IMR-90 (cell line): ENCODE results near the gene SYNPR. TPM values are rescaled to one million over a fixed set of nuclear protein-coding genes. Genes with fewer than 3 reads are reported as not detected.

Experiments
- ATAC-seq: fragments of 200-7000 bp; cut with Tn5 transposase; 2 replicates; pipeline ENCODE4 v1.9.1; 2020; ENCODE audit warnings: low read depth, mild to moderate bottlenecking, moderate library complexity
- BruUV-seq: library from RNA; stranded (reverse); fragments of 400-500 nt; replicated peaks from 2 replicates; lab custom pipeline; 2021; lab: Mats Ljungman, UMichigan
- CTCF ChIA-PET: fragments of 300-600 bp; formaldehyde crosslinking; extraction: SDS; loops from one replicate; lab custom pipeline; 2021; ENCODE audit warnings: antibody characterized with exemption; lab: Yijun Ruan, JAX
- POLR2A ChIA-PET: fragments of 300-600 bp; sonication (Branson Sonifier 250); formaldehyde crosslinking; loops from one replicate; lab custom pipeline; 2022; ENCODE audit warnings: antibody characterized with exemption; ENCODE audit not compliant: unreplicated experiment; lab: Charles Lee
- DNase-seq: peaks from one replicate; pipeline ENCODE4 v3.0.0; 2013
- H2AFZ ChIP-seq: replicated peaks from 2 replicates; pipeline ENCODE3; 2013; ENCODE audit warnings: low read length, mild to moderate bottlenecking; ENCODE audit not compliant: poor library complexity
- H2AK5ac ChIP-seq: 2 replicates; pipeline ENCODE4 v1.6.1; 2013; ENCODE audit warnings: low read depth, low read length, inconsistent platforms
- H2AK9ac ChIP-seq: replicated peaks from 2 replicates; pipeline ENCODE3; 2013; ENCODE audit warnings: mild to moderate bottlenecking, low read depth, low read length, moderate library complexity; ENCODE audit not compliant: poor library complexity
- H2BK120ac ChIP-seq: 2 replicates; pipeline ENCODE4 v1.6.1; 2013; ENCODE audit warnings: low read depth, low read length, inconsistent platforms
- H2BK15ac ChIP-seq: 3 replicates; pipeline ENCODE4 v1.6.1; 2013; ENCODE audit warnings: low read depth, low read length, inconsistent platforms
- H2BK20ac ChIP-seq: 2 replicates; pipeline ENCODE4 v1.6.1; 2013; ENCODE audit warnings: low read depth, mild to moderate bottlenecking, inconsistent platforms, low read length, moderate library complexity
- H2BK5ac ChIP-seq: 2 replicates; pipeline ENCODE4 v1.6.1; 2013; ENCODE audit warnings: mild to moderate bottlenecking, low read depth, low read length, inconsistent platforms; ENCODE audit not compliant: poor library complexity, severe bottlenecking
- H3K14ac ChIP-seq: replicated peaks from 2 replicates; pipeline ENCODE4 v1.6.1; 2013; ENCODE audit warnings: low read depth, low read length, inconsistent platforms
- H3K18ac ChIP-seq: 2 replicates; pipeline ENCODE4 v1.6.1; 2013; ENCODE audit warnings: low read depth, low read length, control low read depth
- H3K23ac ChIP-seq: 2 replicates; pipeline ENCODE4 v1.6.1; 2013; ENCODE audit warnings: low read depth, low read length, inconsistent platforms
- H3K27ac ChIP-seq: 2 replicates; pipeline ENCODE4 v1.5.1; 2013; ENCODE audit warnings: mild to moderate bottlenecking, control low read depth, low read length; ENCODE audit not compliant: insufficient read depth
- H3K27me3 ChIP-seq: 2 replicates; pipeline ENCODE4 v1.6.1; 2013; ENCODE audit warnings: low read length; ENCODE audit not compliant: control insufficient read depth, insufficient read depth
- H3K36me3 ChIP-seq: 2 replicates; pipeline ENCODE4 v1.6.1; 2013; ENCODE audit warnings: low read length, mixed read lengths; ENCODE audit not compliant: control insufficient read depth, insufficient read depth
- H3K4ac ChIP-seq: 2 replicates; pipeline ENCODE4 v1.6.1; 2013; ENCODE audit warnings: low read depth, low read length, inconsistent platforms
- H3K4me1 ChIP-seq: 2 replicates; pipeline ENCODE4 v1.6.1; 2013; ENCODE audit warnings: low read length, mixed read lengths; ENCODE audit not compliant: control insufficient read depth, insufficient read depth
- H3K4me2 ChIP-seq: 2 replicates; pipeline ENCODE4 v1.6.1; 2013; ENCODE audit warnings: low read depth, mild to moderate bottlenecking, control low read depth, low read length, moderate library complexity
- H3K4me3 ChIP-seq: 2 replicates; pipeline ENCODE4 v1.5.1; 2013; ENCODE audit warnings: low read depth, mild to moderate bottlenecking, control low read depth, low read length, moderate library complexity; ENCODE audit not compliant: insufficient read depth
- H3K56ac ChIP-seq: 2 replicates; pipeline ENCODE4 v1.6.1; 2013; ENCODE audit warnings: low read length, inconsistent platforms; ENCODE audit not compliant: insufficient read depth; ENCODE audit errors: extremely low read depth
- H3K79me1 ChIP-seq, 2 experiments: 2 replicates each; pipeline ENCODE4 v1.6.1; 2013; ENCODE audit warnings: low read length in 2 of 2, inconsistent platforms in 1 of 2, low read depth in 1 of 2
- H3K9ac ChIP-seq: 2 replicates; pipeline ENCODE4 v1.6.1; 2013; ENCODE audit warnings: low read depth, low read length, control low read depth
- H3K9me1 ChIP-seq: 2 replicates; pipeline ENCODE4 v1.6.1; 2013; ENCODE audit warnings: low read length, inconsistent platforms; ENCODE audit not compliant: insufficient read depth
- H3K9me3 ChIP-seq: 2 replicates; pipeline ENCODE4 v1.6.1; 2013; ENCODE audit warnings: low read length; ENCODE audit not compliant: control insufficient read depth, insufficient read depth
- H4K20me1 ChIP-seq: 2 replicates; pipeline ENCODE4 v1.6.1; 2013; ENCODE audit warnings: low read length, inconsistent platforms; ENCODE audit not compliant: insufficient read depth
- H4K5ac ChIP-seq: 2 replicates; pipeline ENCODE4 v1.6.1; 2013; ENCODE audit warnings: mild to moderate bottlenecking, low read depth, low read length, control low read depth
- H4K8ac ChIP-seq, 2 experiments: 2 replicates each; pipeline ENCODE4 v1.6.1; 2013; ENCODE audit warnings: low read depth in 2 of 2, low read length in 2 of 2, control low read depth in 1 of 2, inconsistent platforms in 1 of 2
- H4K91ac ChIP-seq: 2 replicates; pipeline ENCODE4 v1.6.1; 2013; ENCODE audit warnings: low read depth, low read length, inconsistent platforms; ENCODE audit not compliant: insufficient read depth
- BHLHE40 ChIP-seq: fragments of 150-350 bp; IDR thresholded peaks from 2 replicates; pipeline ENCODE4 v1.6.1; 2016; ENCODE audit warnings: mild to moderate bottlenecking, low read depth, low read length
- CEBPB ChIP-seq: IDR thresholded peaks from 2 replicates; pipeline ENCODE4 v1.6.1; 2012; ENCODE audit warnings: low read depth, low read length, improper control_type of control experiment
- CHD1 ChIP-seq: IDR thresholded peaks from 2 replicates; pipeline ENCODE4 v1.6.1; 2012; ENCODE audit warnings: low read depth, low read length, improper control_type of control experiment
- FOS ChIP-seq: fragments of 150-350 bp; IDR thresholded peaks from 2 replicates; pipeline ENCODE4 v1.6.1; 2016; ENCODE audit warnings: low read depth, low read length
- MAFK ChIP-seq: IDR thresholded peaks from 2 replicates; pipeline ENCODE4 v1.6.1; 2012; ENCODE audit warnings: low read depth, low read length, improper control_type of control experiment
- MAZ ChIP-seq: IDR thresholded peaks from 2 replicates; pipeline ENCODE4 v1.6.1; 2012; ENCODE audit warnings: low read depth, mild to moderate bottlenecking, low read length, improper control_type of control experiment, moderate library complexity, borderline replicate concordance
- MXI1 ChIP-seq: IDR thresholded peaks from 2 replicates; pipeline ENCODE4 v1.6.1; 2012; ENCODE audit warnings: low read depth, mild to moderate bottlenecking, low read length, moderate library complexity, borderline replicate concordance
- NFE2L2 ChIP-seq: fragments of 150-350 bp; IDR thresholded peaks from 2 replicates; pipeline ENCODE4 v1.6.1; 2016; ENCODE audit warnings: low read depth, mild to moderate bottlenecking, low read length
- POLR2A ChIP-seq: IDR thresholded peaks from 2 replicates; pipeline ENCODE4 v1.6.1; 2012; ENCODE audit warnings: mild to moderate bottlenecking, low read depth, low read length
- RAD21 ChIP-seq: IDR thresholded peaks from 2 replicates; pipeline ENCODE4 v1.6.1; 2012; ENCODE audit warnings: low read length, improper control_type of control experiment
- RCOR1 ChIP-seq: IDR thresholded peaks from 2 replicates; pipeline ENCODE4 v1.6.1; 2012; ENCODE audit warnings: mild to moderate bottlenecking, low read length, improper control_type of control experiment; ENCODE audit not compliant: insufficient replicate concordance
- RFX5 ChIP-seq: IDR thresholded peaks from 2 replicates; pipeline ENCODE4 v1.8.0; 2012; ENCODE audit warnings: low read depth, mild to moderate bottlenecking, low read length, moderate library complexity
- SMC3 ChIP-seq: fragments of 150-350 bp; IDR thresholded peaks from 2 replicates; pipeline ENCODE4 v1.6.1; 2016; ENCODE audit warnings: low read depth, mild to moderate bottlenecking, antibody characterized with exemption, low read length, moderate library complexity
- WGBS, 2 experiments: methylation state at CpG; one replicate each; pipeline versions ENCODE4 v1.1.5 to v1.1.7; 2013; ENCODE audit warnings: missing lambda C conversion rate in 2 of 2; ENCODE audit not compliant: insufficient read length in 1 of 2; ENCODE audit errors: extremely low coverage in 2 of 2; 5-methylcytosine and 5-hydroxymethylcytosine counted together
- dilution Hi-C: fragments of 300-500 bp; cut with HindIII; formaldehyde crosslinking; loops from one replicate; pipeline ENCODE4 v1.14.3; 2018; ENCODE audit warnings: low sequenced_read_pairs; ENCODE audit not compliant: unreplicated experiment
- in situ Hi-C: fragments of 300-500 bp; cut with MboI; formaldehyde crosslinking; loops from 3 replicates; pipeline ENCODE4 v1.14.3; 2019; ENCODE audit warnings: low sequenced_read_pairs, inconsistent platforms, mixed read lengths
- intact Hi-C: fragments of 100-400 bp; cut with micrococcal nuclease; formaldehyde crosslinking; loops from 2 replicates; pipeline ENCODE4 v1.10.0; 2022
- polyA plus RNA-seq, 3 experiments: library from polyadenylated mRNA; depleted of rRNA; stranded (reverse); fragments of >200 nt; gene quantifications; 2 replicates each; pipeline ENCODE4 v1.2.3, GENCODE V29; 2012; ENCODE audit warnings: low replicate concordance in 1 of 3
- total RNA-seq: library from RNA; depleted of rRNA; stranded (reverse); fragments of >200 nt; gene quantifications from 2 replicates; pipeline ENCODE4 v1.2.3, GENCODE V29; 2012
- TF ChIP-seq, protein P1 (sequence below): conservative IDR thresholded peaks from 2 replicates; pipeline ENCODE4 v1.5.1; 2012; ENCODE audit warnings: mild to moderate bottlenecking, low read depth, low read length, improper control_type of control experiment
- TF ChIP-seq, protein P2 (sequence below): fragments of 150-350 bp; IDR thresholded peaks from 2 replicates; pipeline ENCODE4 v1.6.1; 2017; ENCODE audit warnings: mild to moderate bottlenecking, antibody characterized with exemption, low read length, low read depth
- TF ChIP-seq, protein P3 (sequence below): fragments of 150-350 bp; IDR thresholded peaks from 2 replicates; pipeline ENCODE4 v1.6.1; 2016; ENCODE audit warnings: low read depth, mild to moderate bottlenecking, low read length, moderate library complexity, borderline replicate concordance

SYNPR gene
- total and polyA plus RNA-seq, 2 of the 4 experiments (the other 2 are of a cell fraction), result not detected

DNA sequence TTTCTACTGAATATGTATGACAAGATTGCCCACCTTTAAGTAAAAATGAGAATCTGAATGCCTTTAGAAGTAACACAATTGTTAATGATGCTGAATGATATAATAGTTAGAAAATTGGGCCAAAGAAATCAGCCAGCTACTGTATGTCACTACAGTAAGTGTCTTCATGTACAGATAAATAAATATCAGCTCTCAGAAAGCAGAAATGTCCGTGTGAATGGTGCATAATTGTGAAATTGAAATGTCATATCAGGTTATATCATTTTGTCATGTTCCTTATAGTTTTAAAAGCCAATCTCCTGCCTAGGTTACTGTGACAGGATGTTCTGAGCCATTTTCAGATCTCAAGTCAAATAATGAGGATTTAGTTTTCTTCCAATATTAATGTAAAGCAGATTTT, 283.8 kb downstream of the SYNPR start:
- Histone ChIP-seq H3K27me3 (no peaks in the 10 kb centered on the region), H3K4me1 (no peaks in the 10 kb centered on the region), H3K4ac (no peak overlapping the region), H4K20me1 (no peaks in the 10 kb centered on the region), H3K56ac (no peak overlapping the region), H4K5ac (no peak overlapping the region), H4K8ac (no peak overlapping the region), H3K4me2 (no peak overlapping the region), H2AK5ac (no peak overlapping the region), H3K23ac (no peak overlapping the region), H3K9ac (no peak overlapping the region), H3K14ac (no peak overlapping the region), H2BK20ac (no peak overlapping the region), H3K4me3 (no peak overlapping the region), H3K9me1 (no peaks in the 10 kb centered on the region), H2BK5ac (no peak overlapping the region), H2AFZ (no peak overlapping the region), H3K36me3 (no peaks in the 10 kb centered on the region), H4K91ac (no peak overlapping the region), H3K27ac (no peak overlapping the region), H2BK15ac (no peak overlapping the region), H3K18ac (no peak overlapping the region), H3K9me3 (no peaks in the 10 kb centered on the region), H3K79me1 (no peaks in the 10 kb centered on the region), H2AK9ac (no peak overlapping the region), H2BK120ac (no peak overlapping the region)
- no peak for ATAC-seq
- TF ChIP-seq POLR2A, result no peak
- no peak for TF ChIP-seq CHD1
- TF ChIP-seq RCOR1, result no peak
- no peak for TF ChIP-seq MAFK
- TF ChIP-seq, protein P1, sequence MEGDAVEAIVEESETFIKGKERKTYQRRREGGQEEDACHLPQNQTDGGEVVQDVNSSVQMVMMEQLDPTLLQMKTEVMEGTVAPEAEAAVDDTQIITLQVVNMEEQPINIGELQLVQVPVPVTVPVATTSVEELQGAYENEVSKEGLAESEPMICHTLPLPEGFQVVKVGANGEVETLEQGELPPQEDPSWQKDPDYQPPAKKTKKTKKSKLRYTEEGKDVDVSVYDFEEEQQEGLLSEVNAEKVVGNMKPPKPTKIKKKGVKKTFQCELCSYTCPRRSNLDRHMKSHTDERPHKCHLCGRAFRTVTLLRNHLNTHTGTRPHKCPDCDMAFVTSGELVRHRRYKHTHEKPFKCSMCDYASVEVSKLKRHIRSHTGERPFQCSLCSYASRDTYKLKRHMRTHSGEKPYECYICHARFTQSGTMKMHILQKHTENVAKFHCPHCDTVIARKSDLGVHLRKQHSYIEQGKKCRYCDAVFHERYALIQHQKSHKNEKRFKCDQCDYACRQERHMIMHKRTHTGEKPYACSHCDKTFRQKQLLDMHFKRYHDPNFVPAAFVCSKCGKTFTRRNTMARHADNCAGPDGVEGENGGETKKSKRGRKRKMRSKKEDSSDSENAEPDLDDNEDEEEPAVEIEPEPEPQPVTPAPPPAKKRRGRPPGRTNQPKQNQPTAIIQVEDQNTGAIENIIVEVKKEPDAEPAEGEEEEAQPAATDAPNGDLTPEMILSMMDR, result no peak
- TF ChIP-seq, protein P2, sequence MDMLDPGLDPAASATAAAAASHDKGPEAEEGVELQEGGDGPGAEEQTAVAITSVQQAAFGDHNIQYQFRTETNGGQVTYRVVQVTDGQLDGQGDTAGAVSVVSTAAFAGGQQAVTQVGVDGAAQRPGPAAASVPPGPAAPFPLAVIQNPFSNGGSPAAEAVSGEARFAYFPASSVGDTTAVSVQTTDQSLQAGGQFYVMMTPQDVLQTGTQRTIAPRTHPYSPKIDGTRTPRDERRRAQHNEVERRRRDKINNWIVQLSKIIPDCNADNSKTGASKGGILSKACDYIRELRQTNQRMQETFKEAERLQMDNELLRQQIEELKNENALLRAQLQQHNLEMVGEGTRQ, result no peak
- TF ChIP-seq MXI1, result no peak
- TF ChIP-seq FOS, result no peak
- TF ChIP-seq NFE2L2, result no peak
- no peak for TF ChIP-seq RFX5
- TF ChIP-seq BHLHE40, result no peak
- no peak for TF ChIP-seq CEBPB
- TF ChIP-seq SMC3, result no peak
- TF ChIP-seq RAD21, result no peak
- TF ChIP-seq, protein P3, sequence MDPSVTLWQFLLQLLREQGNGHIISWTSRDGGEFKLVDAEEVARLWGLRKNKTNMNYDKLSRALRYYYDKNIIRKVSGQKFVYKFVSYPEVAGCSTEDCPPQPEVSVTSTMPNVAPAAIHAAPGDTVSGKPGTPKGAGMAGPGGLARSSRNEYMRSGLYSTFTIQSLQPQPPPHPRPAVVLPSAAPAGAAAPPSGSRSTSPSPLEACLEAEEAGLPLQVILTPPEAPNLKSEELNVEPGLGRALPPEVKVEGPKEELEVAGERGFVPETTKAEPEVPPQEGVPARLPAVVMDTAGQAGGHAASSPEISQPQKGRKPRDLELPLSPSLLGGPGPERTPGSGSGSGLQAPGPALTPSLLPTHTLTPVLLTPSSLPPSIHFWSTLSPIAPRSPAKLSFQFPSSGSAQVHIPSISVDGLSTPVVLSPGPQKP, result no peak
- no peak for TF ChIP-seq MAZ
- dilution Hi-C loops, result no loop called here
- ChIA-PET POLR2A (no interaction called here), CTCF (no interaction called here)
- in situ Hi-C loops, result no loop called here
- no peak for DNase-seq
- intact Hi-C loops, result no loop called here
- no TSS peak for BruUV-seq
- no CpG with 5 or more reads among the region's 1 CpG for WGBS, 2 experiments
